CD4-positive, alpha-beta T cell treated with Interleukin-4 for 4 hours (primary cell): Measurements from ENCODE around the gene POTEB3.
"Not testable (repeated sequence)": the region's sequence is repeated elsewhere in the genome, so short reads cannot be mapped to it uniquely, and the experiment has no call there.

Experiments
- DNase-seq: peaks from one replicate; pipeline ENCODE4 v3.0.0-alpha.2; 2020

The POTEB3 gene

DNA sequence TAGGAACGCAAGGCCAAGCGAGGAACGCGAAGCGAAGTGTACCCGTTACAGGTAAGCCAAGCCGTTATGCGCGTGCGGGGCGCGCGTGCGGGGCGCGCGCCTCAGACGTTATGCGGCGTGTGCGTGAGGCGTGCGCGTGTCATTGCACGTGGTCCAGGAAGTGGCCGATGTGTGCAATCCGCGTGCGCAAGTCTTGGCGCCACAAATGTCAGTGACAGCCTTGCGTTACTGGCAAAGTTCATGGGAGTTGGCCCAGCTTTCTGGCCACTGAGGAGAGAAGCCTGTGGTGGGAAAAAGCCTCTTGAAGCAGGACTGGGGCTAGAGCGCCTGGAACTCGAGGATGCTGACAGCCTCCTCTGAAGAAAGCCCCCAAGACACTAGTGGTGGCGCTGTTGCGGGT is at the start of gene POTEB3:
Gene POTEB3, minus strand, starts transcription at position 101 of the 400 bp plus-strand sequence. CDS start 488 bp downstream, outside the sequence.
- DNase-seq: not testable (repeated sequence)

DNA sequence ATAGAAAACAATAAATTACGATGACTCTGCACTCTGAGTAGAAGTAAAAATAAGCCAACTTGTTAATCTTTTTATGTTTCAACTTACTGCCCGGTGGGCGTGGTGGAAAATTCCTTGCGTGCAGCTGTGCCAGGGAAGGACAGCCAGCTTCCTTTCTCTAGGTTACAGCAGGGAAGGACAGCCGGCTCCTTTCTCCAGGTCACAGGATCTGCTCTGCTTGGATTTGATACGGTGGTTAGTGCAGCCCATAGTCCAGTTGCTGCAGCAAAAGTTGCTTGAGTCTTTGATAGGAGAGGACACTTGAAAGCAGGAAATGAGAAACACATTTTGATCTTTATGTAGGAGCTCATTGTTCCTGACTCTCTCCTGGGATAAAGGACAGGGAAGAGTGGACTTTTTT is 13.4 kb upstream of the POTEB3 start:
- DNase-seq: not testable (repeated sequence)

DNA sequence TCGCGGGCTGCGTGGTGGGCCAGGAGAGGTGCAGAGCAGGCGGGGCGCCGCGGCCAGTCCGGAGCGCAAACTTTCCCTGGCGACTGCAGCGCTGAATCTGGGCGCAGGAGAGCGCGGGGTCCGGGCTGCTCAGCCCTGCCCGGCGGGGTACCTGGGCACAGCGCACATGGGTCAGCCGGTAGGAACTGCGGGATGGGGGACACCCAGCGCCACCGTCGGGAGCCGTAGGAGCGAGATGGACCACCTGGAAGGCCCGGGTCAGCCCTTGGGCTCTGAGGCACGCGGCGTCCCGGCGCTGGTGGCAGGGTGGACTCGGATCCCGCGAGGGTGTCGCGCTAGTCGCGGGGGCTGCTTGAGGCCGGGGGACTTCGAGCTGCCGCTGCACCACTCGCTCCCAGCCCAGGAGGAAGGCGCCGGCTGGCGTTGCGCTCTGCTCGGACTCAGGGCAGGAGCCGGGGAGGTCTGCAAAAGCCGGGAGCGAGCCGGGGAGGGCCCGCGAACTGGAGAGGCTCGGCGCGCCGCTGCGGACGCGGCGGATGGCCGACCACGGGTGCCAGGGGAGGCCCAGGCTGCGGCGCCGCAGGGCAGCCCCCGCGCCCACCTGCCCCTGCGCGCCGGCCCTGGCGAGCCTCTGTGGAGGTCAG is 11.7 kb upstream of the POTEB3 start:
- DNase-seq: not testable (repeated sequence)

DNA sequence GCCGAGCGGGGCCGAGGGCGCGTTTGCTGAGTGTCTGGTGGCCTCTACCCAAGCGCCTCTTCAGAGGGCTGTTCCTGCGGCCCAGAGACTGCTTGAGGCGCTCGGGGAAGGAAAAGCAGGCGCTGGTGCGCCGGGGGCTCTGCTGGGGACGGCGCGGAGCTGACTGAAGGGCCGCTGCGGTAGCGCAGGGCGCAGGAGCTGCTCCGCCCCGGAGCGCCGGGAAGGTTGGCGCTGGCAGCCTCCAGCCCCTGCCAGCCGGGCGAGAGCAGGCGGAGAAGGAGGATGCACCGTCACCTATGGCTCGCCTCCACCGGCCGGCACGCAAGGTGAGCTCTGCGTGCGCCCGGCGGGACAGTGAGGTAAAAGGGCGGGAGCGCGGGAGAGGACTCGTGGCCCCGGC is 11.2 kb upstream of the POTEB3 start:
- not testable (repeated sequence) for DNase-seq

DNA sequence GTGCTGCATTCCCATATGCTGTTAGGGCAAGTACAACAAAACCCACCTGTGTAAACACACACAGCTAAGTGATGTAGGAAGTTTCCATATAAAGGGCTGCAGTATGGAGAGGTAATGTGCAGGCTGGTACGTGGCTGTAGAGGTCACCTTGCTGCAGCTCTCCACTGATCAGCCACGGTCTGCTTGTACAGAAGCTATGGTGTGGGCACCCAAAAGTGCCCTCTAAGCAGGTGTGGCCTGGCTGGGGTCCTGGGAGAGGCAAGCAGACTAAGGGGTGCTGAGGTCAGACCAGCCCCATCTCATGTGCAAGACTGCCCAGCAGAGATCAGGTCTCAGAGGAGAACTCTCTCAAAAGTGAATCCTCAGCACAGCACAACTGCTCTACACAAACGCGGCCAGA is 32.9 kb downstream of the POTEB3 start:
- not testable (repeated sequence) for DNase-seq

DNA sequence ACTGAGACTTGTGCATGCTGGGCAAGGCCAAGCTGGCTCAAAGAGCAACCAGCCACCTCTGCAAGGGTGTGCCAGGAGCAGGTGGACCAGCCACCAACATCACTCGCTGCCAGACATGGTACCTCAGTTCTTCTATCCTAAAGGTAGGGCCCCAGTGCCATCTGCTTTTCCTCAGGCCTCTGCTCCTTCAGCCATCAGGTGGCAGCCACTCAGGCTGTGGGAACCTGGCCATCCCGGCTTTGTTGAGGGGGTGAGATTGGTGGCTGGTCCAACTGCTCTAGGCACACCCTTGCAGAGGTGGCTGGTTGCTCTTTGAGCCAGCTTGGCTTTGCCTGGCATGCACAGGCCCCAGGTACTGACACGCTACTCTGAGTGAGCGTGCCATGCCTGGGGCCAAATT is 38.8 kb downstream of the POTEB3 start:
- not testable (repeated sequence) for DNase-seq

DNA sequence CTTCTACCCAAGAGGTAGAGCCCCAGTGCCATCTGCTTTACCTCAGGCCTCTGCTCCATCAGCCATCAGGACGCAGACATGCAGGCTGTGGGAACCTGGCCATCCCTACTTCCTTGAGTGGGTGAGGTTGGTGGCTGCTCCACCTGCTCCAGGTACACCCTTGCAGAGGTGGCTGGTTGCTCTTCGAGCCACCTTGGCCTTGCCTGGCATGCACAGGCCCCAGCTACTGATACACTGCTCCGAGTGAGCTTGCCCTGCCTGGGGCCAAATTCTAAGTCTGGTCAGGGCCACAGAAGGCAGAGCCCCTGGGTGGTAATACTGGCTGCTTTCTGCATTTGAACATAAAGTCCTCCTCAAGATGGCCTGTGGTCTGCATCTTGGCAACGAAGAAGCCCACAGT is 41.2 kb downstream of the POTEB3 start:
- not testable (repeated sequence) for DNase-seq

DNA sequence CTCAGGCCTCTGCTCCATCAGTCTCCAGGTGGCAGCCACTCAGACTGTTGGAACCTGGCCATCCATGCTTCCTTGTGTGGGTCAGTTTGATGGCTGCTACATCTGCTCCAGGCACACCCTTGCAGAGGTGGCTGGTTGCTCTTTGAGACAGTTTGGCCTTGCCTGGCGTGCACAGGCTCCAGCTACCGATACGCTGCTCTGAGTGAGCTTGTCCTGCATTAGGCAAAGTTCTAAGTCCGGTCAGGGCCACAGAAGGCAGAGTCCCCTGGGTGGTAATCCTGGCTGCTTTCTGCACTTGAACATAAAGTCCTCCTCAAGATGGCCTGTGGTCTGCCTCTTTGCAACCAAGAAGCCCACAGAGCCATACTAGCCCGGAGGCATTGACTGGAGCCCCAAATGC is 41.8 kb downstream of the POTEB3 start:
- DNase-seq: not testable (repeated sequence)

DNA sequence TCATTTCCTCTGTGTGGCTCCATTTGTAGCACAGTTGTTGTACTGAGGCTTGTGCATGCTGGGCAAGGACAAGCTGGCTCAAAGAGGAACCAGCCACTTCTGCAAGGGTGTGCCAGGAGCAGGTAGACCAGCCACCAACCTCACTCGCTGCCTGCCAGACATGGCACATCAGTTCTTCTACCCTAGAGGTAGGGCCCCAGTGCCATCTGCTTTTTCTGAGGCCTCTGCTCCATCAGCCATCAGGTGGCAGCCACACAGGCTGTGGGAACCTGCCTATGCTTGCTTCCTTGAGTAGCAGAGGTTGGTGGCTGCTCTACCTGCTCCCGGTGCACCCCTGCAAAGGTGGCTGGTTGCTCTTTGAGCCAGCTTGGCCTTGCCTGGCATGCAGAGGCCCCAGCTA is 42.6 kb downstream of the POTEB3 start:
- DNase-seq: not testable (repeated sequence)

DNA sequence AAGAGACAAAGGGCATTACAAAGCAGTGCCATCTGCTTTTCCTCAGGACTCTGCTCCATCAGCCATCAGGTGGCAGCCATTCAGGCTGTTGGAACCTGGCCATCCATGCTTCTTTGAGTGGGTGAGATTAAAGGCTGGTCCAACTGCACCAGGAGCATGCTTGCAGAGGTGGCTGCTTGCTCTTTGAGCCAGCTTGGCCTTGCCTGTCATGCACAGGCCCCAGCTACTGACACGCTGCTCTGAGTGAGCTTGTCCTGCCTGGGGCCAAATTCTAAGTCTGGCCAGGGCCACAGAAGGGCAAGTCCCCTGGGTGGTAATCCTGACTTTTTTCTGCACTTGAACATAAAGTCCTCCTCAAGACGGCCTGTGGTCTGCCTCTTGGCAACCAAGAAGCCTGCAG is 43.1 kb downstream of the POTEB3 start:
- not testable (repeated sequence) for DNase-seq

DNA sequence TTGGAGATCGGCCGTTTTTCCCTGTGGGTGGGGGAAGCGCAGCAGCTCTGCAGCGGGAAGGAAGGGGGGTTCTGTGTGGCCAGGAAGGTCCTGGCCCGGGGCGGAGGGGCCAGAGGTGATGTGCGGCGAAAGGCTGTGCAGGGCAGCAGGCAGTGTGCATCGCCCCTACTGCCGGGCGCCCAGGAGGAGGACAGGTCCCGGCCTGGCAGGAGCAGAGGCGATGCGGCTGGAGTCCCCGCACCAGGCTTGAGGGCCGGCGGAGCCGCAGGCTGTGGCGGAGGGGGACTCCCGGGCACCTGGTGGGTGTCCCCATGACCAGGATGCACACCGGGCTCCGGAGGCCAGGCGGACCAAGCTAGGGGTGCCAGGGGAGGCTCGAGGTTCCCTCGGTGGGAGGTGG is 54.3 kb downstream of the POTEB3 start:
- not testable (repeated sequence) for DNase-seq

DNA sequence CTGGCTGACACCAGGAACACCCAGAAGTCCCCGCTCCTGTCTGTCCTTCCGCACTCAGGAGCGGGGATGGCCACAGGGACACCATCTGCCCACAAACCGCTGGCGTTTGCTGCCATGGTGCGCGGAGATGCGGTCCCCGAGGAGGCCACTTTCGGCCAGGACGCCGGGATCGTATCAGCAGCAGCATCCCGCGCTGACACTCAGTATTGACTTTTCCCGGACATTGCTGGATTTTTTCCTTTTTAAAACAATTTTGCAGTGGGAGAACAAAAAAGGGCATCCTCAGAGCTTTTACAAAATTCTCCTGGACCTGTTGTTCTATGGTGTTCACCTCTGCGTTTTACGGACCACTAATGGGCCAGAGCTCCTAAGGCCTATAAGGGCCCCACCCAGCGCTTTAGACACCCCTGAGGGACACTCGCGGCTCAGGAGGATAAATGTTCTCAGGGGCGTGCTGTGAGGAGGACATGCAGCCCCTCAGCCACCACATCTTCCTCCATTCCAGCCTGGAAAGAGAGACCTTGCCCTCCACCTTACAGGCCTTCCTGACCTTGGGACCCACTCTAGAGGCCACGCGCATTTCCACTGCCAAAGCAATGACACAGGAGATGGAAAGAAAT is 56.3 kb downstream of the POTEB3 start:
- not testable (repeated sequence) for DNase-seq

DNA sequence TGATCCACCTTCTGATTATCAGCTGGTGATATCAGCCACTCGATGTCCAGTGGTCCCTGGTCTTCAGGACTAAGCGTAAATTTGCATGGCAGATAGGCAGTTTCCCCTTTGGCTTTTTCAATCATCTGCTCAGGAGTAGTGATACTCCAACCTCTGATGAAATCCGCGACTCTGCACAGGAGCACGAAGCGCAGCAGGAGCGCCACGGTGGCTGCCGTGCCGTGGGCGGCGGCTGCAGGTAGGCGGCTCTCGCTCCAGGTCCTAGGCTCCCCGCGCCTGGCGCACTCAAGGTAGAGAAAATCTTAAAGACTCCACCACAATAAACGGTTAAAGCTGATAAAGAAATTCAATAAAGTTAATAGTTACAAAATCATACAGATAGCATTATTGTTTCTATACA is 66.6 kb downstream of the POTEB3 start:
- not testable (repeated sequence) for DNase-seq

DNA sequence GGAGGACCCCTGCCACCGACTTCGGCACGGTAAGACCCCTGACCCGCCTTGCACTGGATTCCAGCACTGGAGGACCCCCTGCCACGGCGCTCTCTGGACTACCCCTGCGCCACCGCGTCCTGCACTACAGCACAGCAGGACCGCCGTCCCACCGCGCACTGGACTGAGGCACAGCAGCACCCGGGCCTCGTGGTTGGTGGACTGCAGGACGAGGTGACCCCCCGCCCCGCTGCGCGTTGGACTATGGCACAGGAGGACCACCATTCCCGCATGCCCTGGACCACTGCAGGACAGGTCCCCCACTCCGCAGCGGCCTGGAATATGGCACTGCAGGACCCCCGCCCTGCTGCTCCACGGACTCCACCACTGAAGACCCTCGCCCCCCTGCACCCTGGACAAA is 71.1 kb downstream of the POTEB3 start:
- not testable (repeated sequence) for DNase-seq

DNA sequence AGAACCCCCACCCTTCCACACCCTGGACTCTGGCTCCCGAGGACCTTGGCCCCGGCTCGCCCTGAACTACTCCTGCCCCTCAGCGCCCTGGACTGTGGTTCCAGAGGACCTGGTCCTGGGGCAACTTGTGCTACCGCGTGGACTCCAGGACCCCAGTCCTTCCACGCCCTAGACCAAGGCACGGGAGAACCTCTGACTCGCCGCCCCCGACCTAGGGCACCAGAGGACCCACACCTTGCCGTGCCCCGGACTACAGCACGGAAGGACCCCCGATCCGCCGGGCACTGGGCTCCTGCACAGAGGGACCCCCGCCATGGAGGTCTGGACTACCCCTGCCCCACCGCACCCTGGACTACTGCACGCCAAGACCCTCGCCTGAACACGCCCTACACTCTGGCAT is 71.7 kb downstream of the POTEB3 start:
- DNase-seq: not testable (repeated sequence)
